OCI-LY7 (cell line): ENCODE data around the gene PTP4A1. TPM values are rescaled to one million over a fixed set of nuclear protein-coding genes. Genes with fewer than 3 reads are reported as not detected.

ENCODE experiments used
- BruUV-seq: library from RNA; stranded (reverse); fragments of 400-500 nt; replicated peaks from 2 replicates; lab custom pipeline; 2021; lab: Mats Ljungman, UMichigan
- CTCF ChIA-PET: fragments of 300-600 bp; sonication (Branson Sonifier 250); formaldehyde crosslinking; loops from one replicate; lab custom pipeline; 2022; ENCODE audit warnings: antibody characterized with exemption; ENCODE audit not compliant: unreplicated experiment; lab: Charles Lee
- POLR2A ChIA-PET: fragments of 300-600 bp; sonication (Branson Sonifier 250); formaldehyde crosslinking; loops from one replicate; lab custom pipeline; 2022; ENCODE audit warnings: antibody characterized with exemption; lab: Charles Lee
- DNase-seq: peaks from one replicate; pipeline ENCODE4 v3.0.0-alpha.2; 2015; ENCODE audit warnings: low spot score
- H2AFZ ChIP-seq: fragments of 200-600 bp; sonication (generic), shearing (Covaris generic); 2 replicates; pipeline ENCODE4 v1.6.1; 2014; ENCODE audit warnings: mild to moderate bottlenecking, antibody characterized with exemption, low read length, moderate library complexity
- H3K27ac ChIP-seq: fragments of 200-600 bp; sonication (generic); 2 replicates; pipeline ENCODE4 v1.5.1; 2014; ENCODE audit warnings: mixed run types, low read depth, mild to moderate bottlenecking, moderate library complexity, low read length, inconsistent platforms; ENCODE audit not compliant: poor library complexity, severe bottlenecking
- H3K36me3 ChIP-seq: fragments of 200-600 bp; sonication (generic); 2 replicates; pipeline ENCODE4 v1.6.1; 2014; ENCODE audit warnings: mild to moderate bottlenecking, antibody characterized with exemption, low read length, moderate library complexity, mixed read lengths; ENCODE audit not compliant: insufficient read depth
- H3K4me1 ChIP-seq: fragments of 200-600 bp; sonication (generic); 2 replicates; pipeline ENCODE4 v1.5.1; 2014; ENCODE audit warnings: mild to moderate bottlenecking, low read length; ENCODE audit not compliant: insufficient read depth, poor library complexity, severe bottlenecking
- H3K4me2 ChIP-seq: fragments of 200-600 bp; sonication (generic); 2 replicates; pipeline ENCODE4 v1.6.1; 2014; ENCODE audit warnings: mild to moderate bottlenecking, low read length
- H3K4me3 ChIP-seq: fragments of 200-600 bp; sonication (generic); 2 replicates; pipeline ENCODE4 v1.5.1; 2014; ENCODE audit warnings: mild to moderate bottlenecking, low read depth, low read length; ENCODE audit not compliant: poor library complexity, severe bottlenecking
- H3K79me2 ChIP-seq: fragments of 200-600 bp; sonication (generic); 2 replicates; pipeline ENCODE4 v1.6.1; 2016; ENCODE audit warnings: low read depth, mild to moderate bottlenecking, low read length, moderate library complexity, mixed read lengths; ENCODE audit not compliant: insufficient read depth
- H3K9me2 ChIP-seq: fragments of 200-600 bp; sonication (generic); 2 replicates; pipeline ENCODE4 v1.6.1; 2016; ENCODE audit warnings: mild to moderate bottlenecking, low read length, mixed read lengths; ENCODE audit not compliant: insufficient read depth
- H3K9me3 ChIP-seq: fragments of 200-600 bp; sonication (generic); 2 replicates; pipeline ENCODE4 v1.6.1; 2014; ENCODE audit warnings: mild to moderate bottlenecking, mixed run types, low read length, mixed read lengths
- H4K20me1 ChIP-seq: fragments of 200-600 bp; sonication (generic); 2 replicates; pipeline ENCODE4 v1.6.1; 2014; ENCODE audit warnings: mild to moderate bottlenecking, antibody characterized with exemption, low read length, moderate library complexity, mixed read lengths; ENCODE audit not compliant: insufficient read depth
- EZH2phosphoT487 ChIP-seq: fragments of 200-600 bp; sonication (generic); IDR thresholded peaks from 2 replicates; pipeline ENCODE4 v1.6.1; 2018; ENCODE audit warnings: low read depth, borderline replicate concordance, mild to moderate bottlenecking, mixed run types, antibody characterized with exemption, low read length, moderate library complexity, mixed read lengths
- intact Hi-C: fragments of 100-400 bp; cut with micrococcal nuclease; formaldehyde crosslinking; loops from one replicate; pipeline ENCODE4 v1.10.0; 2022; ENCODE audit not compliant: unreplicated experiment
- total RNA-seq, 2 experiments: library from RNA; depleted of rRNA in 1 of 2; stranded (reverse); fragments of >200 nt in 1 of 2; shearing (Covaris generic) in 1 of 2; gene quantifications; 2 replicates each; pipeline ENCODE4 v1.2.3, GENCODE V29; 2014 to 2022
- TF ChIP-seq, protein P1 (sequence below): fragments of 200-600 bp; sonication (generic); conservative IDR thresholded peaks from 2 replicates; pipeline ENCODE4 v1.5.1; 2014; ENCODE audit warnings: mild to moderate bottlenecking, antibody characterized with exemption, low read length, moderate library complexity, mixed read lengths

Gene PTP4A1
- total RNA-seq, 2 experiments from 2014 or later = 21.2 to 76.0 TPM

DNA sequence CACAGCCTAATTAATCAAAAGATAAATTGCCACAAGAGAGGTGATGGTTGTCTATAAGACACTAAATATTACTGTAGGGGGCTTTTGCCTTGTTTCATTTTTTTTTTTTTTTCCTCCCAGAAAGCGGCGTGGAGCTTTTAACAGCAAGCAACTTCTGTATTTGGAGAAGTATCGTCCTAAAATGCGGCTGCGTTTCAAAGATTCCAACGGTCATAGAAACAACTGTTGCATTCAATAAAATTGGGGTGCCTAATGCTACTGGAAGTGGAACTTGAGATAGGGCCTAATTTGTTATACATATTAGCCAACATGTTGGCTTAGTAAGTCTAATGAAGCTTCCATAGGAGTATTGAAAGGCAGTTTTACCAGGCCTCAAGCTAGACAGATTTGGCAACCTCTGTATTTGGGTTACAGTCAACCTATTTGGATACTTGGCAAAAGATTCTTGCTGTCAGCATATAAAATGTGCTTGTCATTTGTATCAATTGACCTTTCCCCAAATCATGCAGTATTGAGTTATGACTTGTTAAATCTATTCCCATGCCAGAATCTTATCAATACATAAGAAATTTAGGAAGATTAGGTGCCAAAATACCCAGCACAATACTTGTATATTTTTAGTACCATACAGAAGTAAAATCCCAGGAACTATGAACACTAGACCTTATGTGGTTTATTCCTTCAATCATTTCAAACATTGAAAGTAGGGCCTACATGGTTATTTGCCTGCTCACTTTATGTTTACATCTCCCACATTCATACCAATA is 7.8 kb downstream of the PTP4A1 start:
- H3K4me3 ChIP-seq = no peak overlapping the region
- intact Hi-C loops = no loop called here
- H3K4me1 ChIP-seq = peaks cover 3% of the 10 kb centered on the region
- POLR2A ChIA-PET = no interaction called here
- peaks cover 27% of the 10 kb centered on the region for H4K20me1 ChIP-seq
- H3K9me3 ChIP-seq = no peaks in the 10 kb centered on the region; the same call in 1 of the 2 replicates
- no TSS peak for BruUV-seq
- CTCF ChIA-PET = no interaction called here
- peaks cover 64% of the 10 kb centered on the region for H3K79me2 ChIP-seq
- H3K4me2 ChIP-seq = no peak overlapping the region
- no peak overlapping the region for H3K27ac ChIP-seq
- H3K9me2 ChIP-seq = no peaks in the 10 kb centered on the region
- TF ChIP-seq, protein P1, sequence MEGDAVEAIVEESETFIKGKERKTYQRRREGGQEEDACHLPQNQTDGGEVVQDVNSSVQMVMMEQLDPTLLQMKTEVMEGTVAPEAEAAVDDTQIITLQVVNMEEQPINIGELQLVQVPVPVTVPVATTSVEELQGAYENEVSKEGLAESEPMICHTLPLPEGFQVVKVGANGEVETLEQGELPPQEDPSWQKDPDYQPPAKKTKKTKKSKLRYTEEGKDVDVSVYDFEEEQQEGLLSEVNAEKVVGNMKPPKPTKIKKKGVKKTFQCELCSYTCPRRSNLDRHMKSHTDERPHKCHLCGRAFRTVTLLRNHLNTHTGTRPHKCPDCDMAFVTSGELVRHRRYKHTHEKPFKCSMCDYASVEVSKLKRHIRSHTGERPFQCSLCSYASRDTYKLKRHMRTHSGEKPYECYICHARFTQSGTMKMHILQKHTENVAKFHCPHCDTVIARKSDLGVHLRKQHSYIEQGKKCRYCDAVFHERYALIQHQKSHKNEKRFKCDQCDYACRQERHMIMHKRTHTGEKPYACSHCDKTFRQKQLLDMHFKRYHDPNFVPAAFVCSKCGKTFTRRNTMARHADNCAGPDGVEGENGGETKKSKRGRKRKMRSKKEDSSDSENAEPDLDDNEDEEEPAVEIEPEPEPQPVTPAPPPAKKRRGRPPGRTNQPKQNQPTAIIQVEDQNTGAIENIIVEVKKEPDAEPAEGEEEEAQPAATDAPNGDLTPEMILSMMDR = no peak
- TF ChIP-seq EZH2phosphoT487 = no peak
- H3K36me3 ChIP-seq = peaks cover 85% of the 10 kb centered on the region
- no peak for DNase-seq
- H2AFZ ChIP-seq = no peak overlapping the region

- Histone ChIP-seq H3K4me2 (no peak overlapping the region), H2AFZ (no peak overlapping the region), H3K4me3 (no peak overlapping the region), H3K4me1 (no peaks in the 10 kb centered on the region), H3K9me2 (no peaks in the 10 kb centered on the region), H3K9me3 (no peaks in the 10 kb centered on the region), H3K36me3 (peaks cover 82% of the 10 kb centered on the region), H4K20me1 (peaks cover 21% of the 10 kb centered on the region), H3K27ac (no peak overlapping the region), H3K79me2 (peaks cover 59% of the 10 kb centered on the region)
- TF ChIP-seq, protein P1 = no peak
- TF ChIP-seq EZH2phosphoT487 = no peak
- intact Hi-C loops = no loop called here
- ChIA-PET CTCF (no interaction called here), POLR2A (interaction anchor here (1.1 kb wide), 1 partner anchor 11 kb away, joined by 7 read pairs; no protein-coding TSS in a partner anchor)
- no TSS peak for BruUV-seq
- DNase-seq = no peak
Measured at GRCh38 chr6:63580704-63580961, 8.4 kb downstream of the PTP4A1 start.

DNA sequence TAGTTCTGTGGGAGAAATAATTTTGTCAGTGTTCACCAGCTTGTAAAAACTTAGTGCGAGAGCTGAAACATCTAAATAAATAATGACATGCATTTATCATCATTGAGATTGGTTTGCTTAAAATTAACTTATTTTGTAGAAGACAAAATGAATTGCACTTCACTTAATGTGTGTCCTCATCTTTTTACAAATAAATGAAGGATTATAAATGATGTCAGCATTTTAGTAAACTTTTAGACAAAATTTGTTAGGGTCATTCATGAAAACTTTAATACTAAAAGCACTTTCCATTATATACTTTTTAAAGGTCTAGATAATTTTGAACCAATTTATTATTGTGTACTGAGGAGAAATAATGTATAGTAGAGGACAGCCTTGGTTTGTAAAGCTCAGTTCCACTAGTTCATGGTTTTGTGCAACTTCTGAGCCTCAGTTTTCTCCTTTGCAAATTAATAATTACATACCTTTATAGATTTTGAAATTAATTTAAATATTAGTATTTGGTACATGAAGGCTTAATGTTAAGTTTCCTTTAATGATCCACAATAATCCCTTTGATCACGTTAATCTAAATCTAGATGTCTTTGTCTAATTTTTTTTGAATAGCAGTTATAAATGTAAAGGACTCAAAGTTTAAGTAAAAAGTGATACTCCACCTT is 9.2 kb downstream of the PTP4A1 start:
- H3K36me3 ChIP-seq = peaks cover 77% of the 10 kb centered on the region
- no peak for DNase-seq
- no peak overlapping the region for H2AFZ ChIP-seq
- H3K4me2 ChIP-seq = no peak overlapping the region
- intact Hi-C loops = no loop called here
- no peak overlapping the region for H3K4me3 ChIP-seq
- TF ChIP-seq, protein P1 = no peak
- TF ChIP-seq EZH2phosphoT487 = no peak
- H4K20me1 ChIP-seq = peaks cover 16% of the 10 kb centered on the region; the same call in 1 of the 2 replicates
- CTCF ChIA-PET = no interaction called here
- no TSS peak for BruUV-seq
- POLR2A ChIA-PET = interaction anchor here (0.5 to 1.1 kb wide), 4 partner anchors 10 to 277 kb away, joined by 3 to 7 read pairs (median 3); no protein-coding TSS in a partner anchor
- H3K79me2 ChIP-seq = peaks cover 51% of the 10 kb centered on the region
- no peak overlapping the region for H3K27ac ChIP-seq
- H3K9me2 ChIP-seq = no peaks in the 10 kb centered on the region
- H3K4me1 ChIP-seq = no peaks in the 10 kb centered on the region
- H3K9me3 ChIP-seq = no peaks in the 10 kb centered on the region
